HepG2 (cell line): ENCODE measurements around the gene TNIP1. TPM values are rescaled to one million over a fixed set of nuclear protein-coding genes. Genes with fewer than 3 reads are reported as not detected.

Experiments used
- CBFB ChIP-seq: sonication (generic); formaldehyde crosslinking; IDR thresholded peaks from 2 replicates; pipeline ENCODE4 v1.4.0; 2020; ENCODE audit warnings: missing genetic modification reagents
- EZH2 ChIP-seq: conservative IDR thresholded peaks from 2 replicates; pipeline ENCODE4 v1.6.1; 2012; ENCODE audit warnings: mild to moderate bottlenecking, low read depth, low read length, moderate library complexity
- MTF1 ChIP-seq: sonication (generic); formaldehyde crosslinking; IDR thresholded peaks from 2 replicates; pipeline ENCODE4 v1.5.0; 2020; ENCODE audit warnings: missing genetic modification reagents
- MYNN ChIP-seq: sonication (generic); formaldehyde crosslinking; IDR thresholded peaks from 2 replicates; pipeline ENCODE4 v1.4.0; 2020; ENCODE audit warnings: mild to moderate bottlenecking, low read depth, missing genetic modification reagents
- NFE2L2 ChIP-seq: fragments of 150-350 bp; IDR thresholded peaks from 2 replicates; pipeline ENCODE4 v1.6.1; 2014; ENCODE audit warnings: low read length
- NFYC ChIP-seq: IDR thresholded peaks from 2 replicates; pipeline ENCODE4 v1.6.1; 2016; ENCODE audit warnings: missing genetic modification reagents, missing compliant biosample characterization
- ONECUT2 ChIP-seq: sonication (generic); formaldehyde crosslinking; IDR thresholded peaks from 2 replicates; pipeline ENCODE4 v1.4.0; 2020; ENCODE audit warnings: missing genetic modification reagents
- POGK ChIP-seq: sonication (generic); formaldehyde crosslinking; conservative IDR thresholded peaks from 2 replicates; pipeline ENCODE4 v1.8.0; 2022; ENCODE audit warnings: mild to moderate bottlenecking, moderate library complexity, missing genetic modification reagents
- RBM22 ChIP-seq: fragments of 200-400 bp; formaldehyde crosslinking; optimal IDR thresholded peaks from 2 replicates; pipeline ENCODE3; 2017; ENCODE audit warnings: mild to moderate bottlenecking, low read length, moderate library complexity
- SRSF1 ChIP-seq: fragments of 200-400 bp; formaldehyde crosslinking; optimal IDR thresholded peaks from 2 replicates; pipeline ENCODE3; 2017; ENCODE audit warnings: mild to moderate bottlenecking, low read depth, low read length, moderate library complexity
- TAF1 ChIP-seq: sonication (generic); formaldehyde crosslinking; IDR thresholded peaks from 2 replicates; pipeline ENCODE4 v1.4.0; 2020; ENCODE audit warnings: missing genetic modification reagents
- TEAD2 ChIP-seq: sonication (generic); formaldehyde crosslinking; IDR thresholded peaks from 2 replicates; pipeline ENCODE4 v1.9.0; 2021; ENCODE audit warnings: missing genetic modification reagents
- ZBTB34 ChIP-seq: sonication (generic); formaldehyde crosslinking; IDR thresholded peaks from 2 replicates; pipeline ENCODE4 v1.8.0; 2022; ENCODE audit warnings: mild to moderate bottlenecking, missing genetic modification reagents
- ZBTB49 ChIP-seq: sonication (generic); formaldehyde crosslinking; IDR thresholded peaks from 2 replicates; pipeline ENCODE4 v1.4.0; 2020; ENCODE audit warnings: missing genetic modification reagents, borderline replicate concordance
- ZNF224 ChIP-seq: sonication (generic); formaldehyde crosslinking; IDR thresholded peaks from 2 replicates; pipeline ENCODE4 v1.5.0; 2020; ENCODE audit warnings: mild to moderate bottlenecking, missing genetic modification reagents
- ZNF441 ChIP-seq: sonication (generic); formaldehyde crosslinking; IDR thresholded peaks from 2 replicates; pipeline ENCODE4 v1.7.0; 2021; ENCODE audit warnings: missing genetic modification reagents, borderline replicate concordance
- ZNF512 ChIP-seq: sonication (generic); formaldehyde crosslinking; IDR thresholded peaks from 2 replicates; pipeline ENCODE4 v1.4.0; 2020; ENCODE audit warnings: mild to moderate bottlenecking, missing genetic modification reagents
- ZNF562 ChIP-seq: sonication (generic); formaldehyde crosslinking; IDR thresholded peaks from 2 replicates; pipeline ENCODE4 v1.8.0; 2022; ENCODE audit warnings: missing genetic modification reagents, borderline replicate concordance
- ZNF607 ChIP-seq: sonication (generic); formaldehyde crosslinking; IDR thresholded peaks from 2 replicates; pipeline ENCODE4 v1.5.1; 2020; ENCODE audit warnings: missing genetic modification reagents, mild to moderate bottlenecking, borderline replicate concordance
- ZNF782 ChIP-seq: sonication (generic); formaldehyde crosslinking; IDR thresholded peaks from 2 replicates; pipeline ENCODE4 v1.4.0; 2020; ENCODE audit warnings: missing genetic modification reagents, mild to moderate bottlenecking, borderline replicate concordance
- ZSCAN20 ChIP-seq: sonication (generic); formaldehyde crosslinking; IDR thresholded peaks from 2 replicates; pipeline ENCODE4 v1.4.0; 2020; ENCODE audit warnings: missing genetic modification reagents, mild to moderate bottlenecking, borderline replicate concordance
- ZZZ3 ChIP-seq: sonication (generic); formaldehyde crosslinking; IDR thresholded peaks from 2 replicates; pipeline ENCODE4 v1.4.0; 2020; ENCODE audit warnings: missing genetic modification reagents, mild to moderate bottlenecking, borderline replicate concordance
- polyA plus RNA-seq, 8 experiments: library from polyadenylated mRNA; depleted of rRNA in 3 of 8; stranded (reverse) in 7 of 8; unstranded in 1 of 8; fragments of >200 nt; fragmentation: Illumina TruSeq in 4 of 8; extraction: Trizol in 4 of 8; gene quantifications; 2 replicates each; pipeline versions ENCODE4 v1.2.1 to v1.2.3, GENCODE V29; 2011 to 2016; ENCODE audit warnings: low read depth in 4 of 8, missing spikeins in 1 of 8, mixed read lengths in 1 of 8; ENCODE audit not compliant: insufficient read depth in 1 of 8
- total RNA-seq, 5 experiments: library from RNA; depleted of rRNA; stranded (reverse); fragments of >200 nt; fragmentation: Illumina TruSeq; extraction: Trizol; gene quantifications; 2 replicates each; pipeline ENCODE4 v1.2.3, GENCODE V29; 2016; ENCODE audit warnings: low read depth in 1 of 5

The TNIP1 gene
- total and polyA plus RNA-seq, 2 of the 13 experiments (the other 11 are each of a cell fraction or from before 2014, with no cell fraction given), result 26.2 to 45.9 TPM

GRCh38 chr5:151080613-151081430 is at the start of gene TNIP1 (continued):
- TF ChIP-seq POGK (peak; percentile 95), TEAD2 (CRISPR knock-in tag) (no peak), ZNF224 (CRISPR knock-in tag) (peak; percentile 43; the same call in 1 of the 2 replicates), ZNF607 (CRISPR knock-in tag) (peak; percentile 96), CBFB (peak; percentile 76), MTF1 (0 out of 2 replicates have a peak, but pooled peaks have one; percentile 39), MYNN (CRISPR knock-in tag) (no peak), NFYC (CRISPR knock-in tag) (peak; percentile 89), ZBTB49 (no peak), ZSCAN20 (peak; percentile 93; the same call in 1 of the 2 replicates), ZNF512 (CRISPR knock-in tag) (0 out of 2 replicates have a peak, but pooled peaks have one; percentile 26), ZZZ3 (peak; percentile 77; the same call in 1 of the 2 replicates), EZH2 (no peak), ZNF782 (no peak; the same call in 1 of the 2 replicates), ZNF562 (CRISPR knock-in tag) (no peak), ZBTB34 (CRISPR knock-in tag) (no peak), RBM22 (no peak), ZNF441 (CRISPR knock-in tag) (peak; percentile 72; the same call in 1 of the 2 replicates), NFE2L2 (no peak), SRSF1 (peak; percentile 97), ONECUT2 (CRISPR knock-in tag) (no peak), TAF1 (CRISPR knock-in tag) (peak; percentile 87)
